ENCODE results near the gene CAPN5.

Gene CAPN5

GRCh38 chr11:77173494-77173893 lies 106.7 kb downstream of the CAPN5 start:
- DNase-seq (ENCODE audit: low read depth) = no peak

GRCh38 chr11:77174559-77174958 lies 107.8 kb downstream of the CAPN5 start:
- no peak for DNase-seq (ENCODE audit: low read depth)

GRCh38 chr11:77175021-77175842 lies 108.5 kb downstream of the CAPN5 start:
- DNase-seq (ENCODE audit: low read depth) = no peak
